GM19351 (cell line): ENCODE data around the gene PRR5.
A peak's percentile ranks its signal among the peaks of the same experiment; 100 is the strongest.

ENCODE experiments used
- ATAC-seq: cut with Tn5 transposase; IDR thresholded peaks from one replicate; pipeline ENCODE4 v1.9.1; 2021; ENCODE audit warnings: mild to moderate bottlenecking, moderate library complexity; ENCODE audit not compliant: unreplicated experiment

Gene PRR5

GRCh38 chr22:44691796-44692661 lies 10.0 kb upstream of the PRR5 start:
- ATAC-seq = no peak

GRCh38 chr22:44692662-44693007 lies 9.4 kb upstream of the PRR5 start:
- no peak for ATAC-seq

- no peak for ATAC-seq
Measured at GRCh38 chr22:44693145-44693544, 8.9 kb upstream of the PRR5 start.

- no peak for ATAC-seq
Measured at GRCh38 chr22:44693756-44694155, 8.2 kb upstream of the PRR5 start.

GRCh38 chr22:44697423-44698141 lies 4.4 kb upstream of the PRR5 start:
- ATAC-seq = peak; percentile 51

- no peak for ATAC-seq
Measured at GRCh38 chr22:44698531-44699421, 3.2 kb upstream of the PRR5 start.

- ATAC-seq = no peak
Measured at GRCh38 chr22:44700456-44700855, 1.5 kb upstream of the PRR5 start.

- no peak for ATAC-seq
Measured at GRCh38 chr22:44701187-44701790, 715 bp upstream of the PRR5 start.

GRCh38 chr22:44702479-44703198 lies 635 bp downstream of the PRR5 start:
- peak; percentile 23 for ATAC-seq

GRCh38 chr22:44703255-44703870 lies 1.4 kb downstream of the PRR5 start:
- no peak for ATAC-seq

GRCh38 chr22:44704159-44705021 lies 2.4 kb downstream of the PRR5 start:
- no peak for ATAC-seq

- no peak for ATAC-seq
Measured at GRCh38 chr22:44705022-44705297, 3.0 kb downstream of the PRR5 start.

GRCh38 chr22:44706488-44706887 lies 4.5 kb downstream of the PRR5 start:
- ATAC-seq = no peak

- no peak for ATAC-seq
Measured at GRCh38 chr22:44707178-44707577, 5.2 kb downstream of the PRR5 start.

- ATAC-seq = no peak
Measured at GRCh38 chr22:44707752-44708151, 5.7 kb downstream of the PRR5 start.

GRCh38 chr22:44709881-44710392 lies 7.9 kb downstream of the PRR5 start:
- ATAC-seq = no peak

GRCh38 chr22:44710474-44711240 lies 8.7 kb downstream of the PRR5 start:
- no peak for ATAC-seq

GRCh38 chr22:44711241-44711560 lies 9.2 kb downstream of the PRR5 start:
- ATAC-seq = no peak
